Ectodermal cell (in vitro differentiated cells): ENCODE results near the gene NFS1.
"Not testable (repeated sequence)": the region's sequence is repeated elsewhere in the genome, so short reads cannot be mapped to it uniquely, and the experiment has no call there.

ENCODE experiments used
- H3K27ac ChIP-seq: 2 replicates; pipeline ENCODE4 v1.7.0; 2013; ENCODE audit warnings: mild to moderate bottlenecking, low read depth, low read length; ENCODE audit not compliant: insufficient read depth, poor library complexity, severe bottlenecking
- H3K27me3 ChIP-seq: 2 replicates; pipeline ENCODE4 v1.7.0; 2013; ENCODE audit warnings: mild to moderate bottlenecking, low read length; ENCODE audit not compliant: insufficient read depth, control insufficient read depth, poor library complexity, severe bottlenecking
- H3K36me3 ChIP-seq: one replicate; pipeline ENCODE4 v1.7.0; 2013; ENCODE audit warnings: low read length; ENCODE audit not compliant: control insufficient read depth, insufficient read depth
- H3K4me1 ChIP-seq: one replicate; pipeline ENCODE4 v1.7.0; 2013; ENCODE audit warnings: low read length; ENCODE audit not compliant: control insufficient read depth, insufficient read depth
- H3K4me3 ChIP-seq: 2 replicates; pipeline ENCODE4 v1.7.0; 2013; ENCODE audit warnings: low read depth, low read length, control low read depth; ENCODE audit not compliant: insufficient read depth
- H3K9me3 ChIP-seq: 2 replicates; pipeline ENCODE4 v1.7.0; 2013; ENCODE audit warnings: mild to moderate bottlenecking, low read length, moderate library complexity; ENCODE audit not compliant: control insufficient read depth
- WGBS, 2 experiments: methylation state at CpG; one replicate each; pipeline ENCODE4 v1.1.7; 2013; ENCODE audit warnings: missing lambda C conversion rate in 2 of 2; 5-methylcytosine and 5-hydroxymethylcytosine counted together

Gene NFS1

DNA sequence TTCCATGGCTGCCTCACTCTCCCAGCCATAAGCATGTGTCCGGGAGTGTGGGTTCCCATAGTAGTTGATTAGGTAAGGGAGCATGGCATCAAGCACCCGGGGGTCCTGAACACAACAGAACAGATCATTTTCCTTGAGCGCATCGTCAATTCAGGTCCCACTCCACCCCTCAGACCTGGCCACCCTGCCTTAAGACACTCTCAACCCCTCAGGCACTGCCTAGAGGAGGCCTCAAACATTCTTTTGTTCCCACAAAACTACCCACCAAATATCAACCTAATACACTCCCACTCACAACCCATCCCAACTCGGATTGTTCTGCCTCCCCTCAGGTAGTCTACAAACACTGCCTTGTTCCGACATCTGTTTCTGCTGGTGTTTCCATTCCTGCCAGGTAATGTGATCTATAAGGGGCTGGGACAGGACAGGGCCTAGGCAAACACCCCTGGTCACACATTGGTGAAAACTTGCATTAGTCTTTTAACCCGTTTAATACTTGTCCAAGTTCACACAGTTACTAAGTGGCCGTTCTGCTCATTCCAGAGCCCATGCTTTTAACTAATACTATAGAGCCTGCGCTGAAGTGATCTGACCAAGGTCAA is 1.4 kb downstream of the NFS1 start:
- 89 to 91% methylated on average over 9 of the region's 9 CpGs for WGBS, 2 experiments

DNA sequence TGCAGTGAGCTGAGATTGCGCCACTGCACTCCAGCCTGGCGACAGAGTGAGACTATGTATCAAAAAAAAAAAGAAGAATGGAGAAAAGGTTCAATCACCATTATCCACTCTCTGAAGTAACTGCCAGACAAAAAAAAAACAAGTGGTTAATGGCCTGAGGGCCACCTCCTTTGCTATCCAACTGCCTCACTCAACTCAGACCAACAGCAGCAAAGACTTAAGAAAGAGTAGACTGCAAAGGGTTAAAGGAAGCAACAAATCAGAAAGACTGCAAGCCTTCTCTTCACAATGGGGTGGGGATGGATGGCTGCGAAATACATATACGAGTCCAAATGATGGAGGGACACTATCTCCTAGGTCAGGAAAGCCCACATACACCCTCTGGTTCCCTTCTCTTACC is 3.2 kb downstream of the NFS1 start:
- no peaks in the 10 kb centered on the region for H3K27me3 ChIP-seq
- H3K4me3 ChIP-seq: no peak overlapping the region
- WGBS, 2 experiments: 83 to 91% methylated on average over 3 to 4 of the region's 4 CpGs
- H3K4me1 ChIP-seq: peaks cover 11% of the 10 kb centered on the region
- H3K9me3 ChIP-seq: no peaks in the 10 kb centered on the region
- H3K36me3 ChIP-seq: peaks cover 5% of the 10 kb centered on the region
- H3K27ac ChIP-seq: no peak overlapping the region

More for the DNA sequence above, 1.4 kb downstream of the NFS1 start:
- Histone ChIP-seq H3K36me3 (peaks cover 5% of the 10 kb centered on the region), H3K27ac (no peak overlapping the region), H3K4me1 (peaks cover 11% of the 10 kb centered on the region), H3K4me3 (peak overlapping the region; percentile 98), H3K9me3 (no peaks in the 10 kb centered on the region), H3K27me3 (no peaks in the 10 kb centered on the region)

DNA sequence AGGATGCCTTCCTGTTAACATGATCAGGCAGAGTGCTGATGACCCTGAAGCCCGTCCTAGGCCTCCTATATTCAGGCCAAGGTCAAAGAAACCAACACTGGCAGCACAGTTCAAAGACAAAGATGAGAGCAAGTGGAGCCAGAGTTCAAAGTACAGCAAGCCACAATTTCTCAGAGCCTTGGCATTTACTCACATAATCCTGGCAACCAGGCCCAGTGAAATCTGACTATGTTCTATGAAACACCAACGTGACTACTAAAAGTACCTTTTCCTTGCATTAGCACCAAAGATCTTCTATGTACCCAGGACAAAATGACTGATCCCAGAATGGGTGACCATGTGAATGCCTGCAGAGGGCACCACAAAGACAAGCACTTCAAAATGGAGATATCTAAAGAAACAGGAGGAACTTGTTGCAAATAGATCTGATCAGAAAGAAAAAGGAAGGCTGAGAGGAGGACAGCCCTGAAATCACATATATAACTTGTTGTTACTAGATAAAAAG is 3.9 kb downstream of the NFS1 start:
- no peak overlapping the region for H3K4me3 ChIP-seq
- no peaks in the 10 kb centered on the region for H3K9me3 ChIP-seq
- peaks cover 5% of the 10 kb centered on the region for H3K36me3 ChIP-seq
- no peaks in the 10 kb centered on the region for H3K27me3 ChIP-seq
- H3K27ac ChIP-seq: no peak overlapping the region
- H3K4me1 ChIP-seq: peaks cover 6% of the 10 kb centered on the region
- WGBS, 2 experiments: 92% methylated on average over 2 of the region's 2 CpGs

DNA sequence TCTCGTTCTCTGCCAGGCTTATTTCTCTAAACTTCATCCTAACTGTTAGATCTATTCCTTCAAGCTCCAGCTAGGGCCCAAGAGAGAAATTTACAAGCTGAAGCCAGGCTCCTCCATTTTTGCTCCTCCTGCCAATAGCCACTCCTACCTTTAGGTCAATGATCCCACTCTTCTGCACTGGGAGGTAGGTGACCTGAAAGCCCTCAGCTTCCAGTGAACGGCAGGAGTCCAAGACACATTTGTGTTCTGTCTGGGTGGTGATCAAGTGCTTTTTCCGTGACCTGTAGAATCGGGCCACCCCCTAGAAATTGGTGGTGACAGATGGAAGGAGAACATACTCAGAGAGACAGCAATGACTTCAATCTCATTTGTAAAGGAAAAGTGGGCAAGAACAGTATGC is 8.9 kb downstream of the NFS1 start:
- no peaks in the 10 kb centered on the region for H3K27me3 ChIP-seq
- H3K9me3 ChIP-seq: no peaks in the 10 kb centered on the region
- H3K36me3 ChIP-seq: peaks cover 10% of the 10 kb centered on the region
- no peak overlapping the region for H3K27ac ChIP-seq
- WGBS, 2 experiments: 94 to 96% methylated on average over 4 of the region's 4 CpGs
- no peak overlapping the region for H3K4me3 ChIP-seq
- no peaks in the 10 kb centered on the region for H3K4me1 ChIP-seq

DNA sequence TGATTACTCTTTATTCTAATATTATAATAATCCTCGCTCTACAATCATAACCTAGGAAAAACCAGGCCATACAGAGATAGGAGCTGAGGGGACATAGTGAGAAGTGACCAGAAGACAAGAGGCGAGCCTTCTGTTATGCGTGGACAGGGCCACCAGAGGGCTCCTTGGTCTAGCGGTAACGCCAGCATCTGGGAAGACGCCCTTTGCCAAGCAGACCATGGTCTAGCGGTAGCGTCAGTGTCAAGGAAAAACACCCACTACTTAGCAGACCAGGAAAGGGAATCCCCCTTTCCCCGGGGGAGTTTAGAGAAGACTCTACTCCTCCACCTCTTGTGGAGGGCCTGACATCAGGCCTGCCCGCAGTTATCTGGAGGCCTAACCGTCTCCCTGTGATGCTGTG is 12.3 kb downstream of the NFS1 start:
- not testable (repeated sequence) for H3K36me3 ChIP-seq, H3K4me3 ChIP-seq, H3K9me3 ChIP-seq, H3K27me3 ChIP-seq, H3K27ac ChIP-seq, H3K4me1 ChIP-seq
- WGBS, 2 experiments: 92 to 94% methylated on average over 10 to 11 of the region's 11 CpGs

DNA sequence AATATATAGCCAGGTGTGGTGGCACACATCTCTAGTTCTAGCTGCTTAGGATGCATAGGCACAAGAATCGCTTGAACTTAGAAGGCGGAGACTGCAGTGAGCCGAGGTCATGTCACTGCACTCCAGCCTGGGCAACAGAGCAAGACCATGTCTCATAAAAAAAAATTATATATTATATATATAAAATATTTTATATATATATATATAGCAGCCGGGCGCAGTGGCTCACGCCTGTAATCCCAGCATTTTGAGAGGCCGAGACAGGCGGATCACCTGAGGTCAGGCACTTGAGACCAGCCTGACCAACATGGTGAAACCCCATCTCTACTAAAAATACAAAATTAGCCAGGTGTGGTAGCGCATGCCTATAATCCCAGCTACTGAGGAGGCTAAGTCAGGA is 13.8 kb downstream of the NFS1 start:
- WGBS, 2 experiments: 93 to 96% methylated on average over 9 of the region's 9 CpGs
- not testable (repeated sequence) for H3K27ac ChIP-seq

DNA sequence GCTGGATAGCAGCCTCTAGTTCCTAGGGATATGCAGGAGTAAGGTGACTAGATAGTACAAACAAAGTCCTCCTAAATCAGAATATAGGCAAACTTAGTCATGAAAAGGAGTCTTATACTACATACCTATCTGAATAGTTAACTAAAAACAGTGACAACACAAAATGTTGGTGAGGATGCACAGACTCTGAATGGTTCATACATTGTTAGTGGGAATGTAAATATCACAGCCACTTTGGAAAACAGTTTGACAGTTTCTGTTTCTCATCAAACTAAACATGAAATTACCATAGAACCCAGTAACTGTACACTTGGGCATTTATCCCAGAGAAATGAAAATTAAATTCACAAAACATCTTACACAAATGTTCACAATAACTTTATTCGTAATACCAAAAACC is 17.2 kb downstream of the NFS1 start:
- H3K9me3 ChIP-seq: no peaks in the 10 kb centered on the region
- WGBS, 2 experiments: 93 to 95% methylated on average over 1 of the region's 1 CpG

More for the DNA sequence above, 13.8 kb downstream of the NFS1 start:
- H3K27me3 ChIP-seq, H3K9me3 ChIP-seq, H3K4me3 ChIP-seq, H3K4me1 ChIP-seq, H3K36me3 ChIP-seq: not testable (repeated sequence)

DNA sequence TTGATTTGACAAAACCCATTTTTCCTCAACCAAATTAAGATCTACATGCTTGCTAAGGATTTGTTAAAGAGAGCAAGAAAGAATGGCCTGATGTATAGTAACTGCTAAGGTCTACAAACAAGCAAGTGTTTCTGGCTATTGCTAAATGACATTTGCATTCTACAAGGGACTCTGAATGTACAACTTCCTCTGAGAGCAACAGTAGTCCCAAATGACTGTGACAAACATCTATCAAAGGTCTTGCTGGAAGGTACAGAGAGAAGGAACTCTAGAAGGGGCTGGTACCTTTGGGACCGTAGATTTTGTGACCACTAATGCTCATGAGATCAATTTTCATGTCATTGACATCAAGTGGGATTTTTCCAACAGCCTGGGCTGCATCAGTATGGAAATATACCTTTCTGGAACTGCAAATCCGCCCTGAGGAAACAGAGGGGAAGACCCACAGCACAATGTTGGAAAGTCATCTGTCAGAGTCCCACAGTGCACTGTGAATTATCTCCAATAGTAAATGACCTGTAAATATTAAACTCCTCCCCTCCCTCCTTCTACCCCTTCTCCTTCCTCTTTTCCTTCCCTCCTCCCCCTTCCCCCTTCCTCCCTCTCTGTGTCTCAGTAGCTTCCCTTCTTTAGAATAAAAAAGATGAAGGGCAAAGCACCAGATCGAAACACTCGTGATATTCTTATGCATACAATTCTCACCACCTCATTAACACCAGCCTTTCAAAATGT is 18.5 kb downstream of the NFS1 start:
- WGBS, 2 experiments: 85 to 93% methylated on average over 4 of the region's 4 CpGs

More for the DNA sequence above, 17.2 kb downstream of the NFS1 start:
- no peaks in the 10 kb centered on the region for H3K27me3 ChIP-seq
- peaks cover 1% of the 10 kb centered on the region for H3K36me3 ChIP-seq
- no peak overlapping the region for H3K27ac ChIP-seq
- H3K4me1 ChIP-seq: no peaks in the 10 kb centered on the region
- no peak overlapping the region for H3K4me3 ChIP-seq

DNA sequence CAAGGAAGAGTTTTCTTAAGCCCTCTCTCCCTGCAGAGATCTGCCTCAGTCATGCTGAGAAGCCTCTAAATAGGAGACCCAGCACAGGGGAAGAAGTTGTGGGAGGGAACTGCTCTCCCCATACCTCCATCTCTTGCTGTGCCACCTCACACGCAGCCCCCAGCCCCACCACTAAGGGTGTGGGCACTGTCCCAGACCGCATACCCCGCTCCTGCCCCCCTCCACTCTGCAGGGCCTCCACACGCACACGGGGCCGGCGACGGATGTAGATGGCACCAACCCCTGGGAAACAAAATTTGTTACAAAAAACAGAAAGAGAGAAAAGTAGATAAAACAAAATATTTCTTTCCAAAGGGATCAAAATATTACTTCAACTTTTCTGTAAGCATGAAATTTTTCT is 24.2 kb downstream of the NFS1 start:
- Histone ChIP-seq H3K4me3 (no peak overlapping the region), H3K36me3 (peaks cover 11% of the 10 kb centered on the region), H3K9me3 (no peaks in the 10 kb centered on the region), H3K27me3 (no peaks in the 10 kb centered on the region), H3K4me1 (no peaks in the 10 kb centered on the region), H3K27ac (no peak overlapping the region)
- 91 to 96% methylated on average over 3 to 8 of the region's 8 CpGs for WGBS, 2 experiments

More for the DNA sequence above, 18.5 kb downstream of the NFS1 start:
- H3K27me3 ChIP-seq: no peaks in the 10 kb centered on the region
- no peaks in the 10 kb centered on the region for H3K36me3 ChIP-seq
- H3K27ac ChIP-seq: no peak overlapping the region
- no peak overlapping the region for H3K4me3 ChIP-seq
- H3K9me3 ChIP-seq: no peaks in the 10 kb centered on the region
- H3K4me1 ChIP-seq: no peaks in the 10 kb centered on the region

DNA sequence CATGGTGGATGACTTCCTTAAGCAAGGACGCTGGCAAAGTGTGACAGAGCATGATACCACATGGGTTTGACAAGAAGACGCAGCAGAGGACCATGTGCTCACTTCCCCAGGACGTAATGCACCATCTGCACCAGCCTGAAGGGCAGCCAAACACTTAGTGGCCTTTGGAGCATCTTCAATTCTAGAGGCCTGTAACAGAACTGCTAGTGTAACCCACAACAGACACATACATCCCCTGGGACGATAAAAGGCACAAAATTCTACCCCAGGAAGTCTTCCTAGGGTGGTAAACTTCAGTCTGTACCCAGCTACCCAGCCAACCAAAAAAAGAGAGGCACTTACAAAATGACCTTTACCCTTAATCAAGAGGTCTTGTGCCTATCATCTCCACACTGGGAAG is 25.3 kb downstream of the NFS1 start:
- no peaks in the 10 kb centered on the region for H3K27me3 ChIP-seq
- no peaks in the 10 kb centered on the region for H3K9me3 ChIP-seq
- no peak overlapping the region for H3K27ac ChIP-seq
- H3K4me3 ChIP-seq: no peak overlapping the region
- peaks cover 11% of the 10 kb centered on the region for H3K36me3 ChIP-seq
- no peaks in the 10 kb centered on the region for H3K4me1 ChIP-seq
- 94% methylated on average over 4 of the region's 4 CpGs for WGBS, 2 experiments
